Endothelial cell of umbilical vein (primary cell): ENCODE data around the gene MED12L. TPM values are rescaled to one million over a fixed set of nuclear protein-coding genes. Genes with fewer than 3 reads are reported as not detected.

Source experiments
- BruUV-seq: library from RNA; stranded (reverse); fragments of 400-500 nt; replicated peaks from 2 replicates; lab custom pipeline; 2021; lab: Mats Ljungman, UMichigan
- CTCF ChIA-PET: fragments of 300-600, 350-600 bp; sonication (Branson Sonifier 250); formaldehyde crosslinking; loops from one replicate; lab custom pipeline; 2021; ENCODE audit warnings: antibody characterized with exemption, inconsistent platforms; lab: Charles Lee
- POLR2A ChIA-PET: fragments of 300-600, 350-600 bp; sonication (Branson Sonifier 250); formaldehyde crosslinking; loops from one replicate; lab custom pipeline; 2021; ENCODE audit warnings: antibody characterized with exemption, inconsistent platforms; lab: Charles Lee
- DNase-seq: peaks from one replicate; pipeline ENCODE4 v3.0.0-alpha.2; 2011; ENCODE audit warnings: low read depth, low spot score
- FAIRE-seq: peaks from 2 replicates; lab custom pipeline; 2011; peaks lifted over from hg19 to GRCh38; lab: Jason Lieb, UNC
- H2AFZ ChIP-seq: 2 replicates; pipeline ENCODE4 v1.6.0; 2012; ENCODE audit warnings: low read depth, low read length, control low read depth, inconsistent platforms
- H3K27ac ChIP-seq: 2 replicates; pipeline ENCODE4 v1.5.1; 2011; ENCODE audit warnings: low read depth, mild to moderate bottlenecking, control low read depth, low read length, moderate library complexity; ENCODE audit not compliant: insufficient read depth
- H3K27me3 ChIP-seq, 2 experiments: 2 replicates each; pipeline versions ENCODE4 v1.6.0 to v1.6.1; 2011; ENCODE audit warnings: low read length in 2 of 2, mixed read lengths in 1 of 2; ENCODE audit not compliant: control insufficient read depth in 2 of 2, insufficient read depth in 2 of 2
- H3K36me3 ChIP-seq, 2 experiments: 2 replicates in 1 of 2; 3 replicates in 1 of 2; pipeline ENCODE4 v1.5.1; 2011; ENCODE audit warnings: low read length in 2 of 2, mild to moderate bottlenecking in 1 of 2, moderate library complexity in 1 of 2; ENCODE audit not compliant: control insufficient read depth in 2 of 2, insufficient read depth in 2 of 2; ENCODE audit errors: extremely low read depth in 1 of 2
- H3K4me1 ChIP-seq: 3 replicates; pipeline ENCODE4 v1.5.1; 2011; ENCODE audit warnings: mild to moderate bottlenecking, low read length; ENCODE audit not compliant: control insufficient read depth, insufficient read depth; ENCODE audit errors: extremely low read depth
- H3K4me2 ChIP-seq: 2 replicates; pipeline ENCODE4 v1.6.1; 2011; ENCODE audit warnings: low read length, control low read depth, mixed read lengths; ENCODE audit not compliant: insufficient read depth
- H3K4me3 ChIP-seq, 3 experiments: fragments of 200-600 bp in 1 of 3; sonication (generic), shearing (Covaris generic) in 1 of 3; replicated peaks in 1 of 3; 2 replicates each; pipeline ENCODE4 v1.5.1; 2011 to 2016; ENCODE audit warnings: control low read depth in 3 of 3, low read length in 3 of 3, mild to moderate bottlenecking in 2 of 3, inconsistent platforms in 1 of 3, low read depth in 1 of 3, moderate library complexity in 1 of 3; ENCODE audit not compliant: insufficient read depth in 1 of 3
- H3K79me2 ChIP-seq: 2 replicates; pipeline ENCODE4 v1.6.0; 2012; ENCODE audit warnings: low read length, inconsistent platforms; ENCODE audit not compliant: control insufficient read depth, insufficient read depth
- H3K9ac ChIP-seq: replicated peaks from 2 replicates; pipeline ENCODE3; 2011; ENCODE audit warnings: low read length, control low read depth; ENCODE audit not compliant: insufficient read depth; ENCODE audit errors: extremely low read depth
- H3K9me1 ChIP-seq: replicated peaks from 3 replicates; pipeline ENCODE4 v1.6.0; 2011; ENCODE audit warnings: mild to moderate bottlenecking, low read length; ENCODE audit not compliant: control insufficient read depth, insufficient read depth; ENCODE audit errors: extremely low read depth
- H3K9me3 ChIP-seq: replicated peaks from 2 replicates; pipeline ENCODE4 v1.5.1; 2012; ENCODE audit warnings: low read length, inconsistent platforms; ENCODE audit not compliant: control insufficient read depth, insufficient read depth
- H4K20me1 ChIP-seq: replicated peaks from 2 replicates; pipeline ENCODE3; 2011; ENCODE audit warnings: mild to moderate bottlenecking, low read length; ENCODE audit not compliant: control insufficient read depth, insufficient read depth; ENCODE audit errors: extremely low read depth
- CTCF ChIP-seq, 2 donors: IDR thresholded peaks; 1 replicate in 1 of 2; 2 replicates in 1 of 2; pipeline ENCODE4 v1.5.1; 2011; ENCODE audit warnings: low read length in 2 of 2, mild to moderate bottlenecking in 2 of 2, moderate library complexity in 2 of 2, control low read depth in 1 of 2, inconsistent platforms in 1 of 2, low read depth in 1 of 2; ENCODE audit not compliant: insufficient read depth in 1 of 2; ENCODE audit errors: extremely low read depth in 1 of 2
- EZH2 ChIP-seq: IDR thresholded peaks from 2 replicates; pipeline ENCODE4 v1.6.1; 2012; ENCODE audit warnings: borderline replicate concordance, low read depth, mild to moderate bottlenecking, moderate library complexity, low read length, inconsistent platforms; ENCODE audit not compliant: severe bottlenecking
- FOS ChIP-seq: IDR thresholded peaks from 2 replicates; pipeline ENCODE4 v1.6.1; 2011; ENCODE audit warnings: mild to moderate bottlenecking, low read length, moderate library complexity, borderline replicate concordance; ENCODE audit not compliant: insufficient read depth
- GATA2 ChIP-seq: IDR thresholded peaks from 2 replicates; pipeline ENCODE4 v1.7.0; 2011; ENCODE audit warnings: low read depth, mild to moderate bottlenecking, moderate library complexity, mixed read lengths, low read length; ENCODE audit not compliant: insufficient read length, insufficient read depth
- JUN ChIP-seq: IDR thresholded peaks from 2 replicates; pipeline ENCODE4 v1.6.1; 2011; ENCODE audit warnings: borderline replicate concordance, low read depth; ENCODE audit not compliant: insufficient read length, insufficient read depth
- MYC ChIP-seq: IDR thresholded peaks from one replicate; pipeline ENCODE4 v1.6.1; 2011; ENCODE audit warnings: mild to moderate bottlenecking, low read depth, low read length
- POLR2A ChIP-seq: IDR thresholded peaks from 2 replicates; pipeline ENCODE4 v1.6.1; 2012; ENCODE audit warnings: low read depth, mild to moderate bottlenecking, control low read depth, low read length
- POLR2AphosphoS5 ChIP-seq: IDR thresholded peaks from 2 replicates; pipeline ENCODE4 v1.6.1; 2012; ENCODE audit warnings: low read depth, mild to moderate bottlenecking, control low read depth, low read length, moderate library complexity; ENCODE audit not compliant: insufficient read depth
- dilution Hi-C: fragments of 300-500 bp; cut with MboI; formaldehyde crosslinking; loops from one replicate; pipeline ENCODE4 v1.15.0; 2019; ENCODE audit warnings: low sequenced_read_pairs; ENCODE audit not compliant: extremely low pct_ligation_motif_present
- intact Hi-C: fragments of 100-400 bp; cut with micrococcal nuclease; formaldehyde crosslinking; loops from one replicate; pipeline ENCODE4 v1.10.0; 2022
- polyA plus RNA-seq, 4 experiments: library from polyadenylated mRNA; depleted of rRNA in 3 of 4; stranded (reverse) in 3 of 4; unstranded in 1 of 4; fragments of >200 nt; gene quantifications; 2 replicates each; pipeline versions ENCODE4 v1.2.1 to v1.2.3, GENCODE V29; 2011 to 2012; ENCODE audit warnings: missing spikeins in 1 of 4
- total RNA-seq: library from RNA; stranded (reverse); gene quantifications from 2 replicates; pipeline ENCODE4 v1.2.3, GENCODE V29; 2021
- TF ChIP-seq, protein P1 (sequence below): IDR thresholded peaks from 2 replicates; pipeline ENCODE4 v1.6.1; 2011; ENCODE audit not compliant: insufficient read depth, insufficient read length

Gene MED12L
- total and polyA plus RNA-seq, 2 donors (not counting 3 experiments of a cell fraction or from before 2014, with no cell fraction given), result 0.03 to 0.27 TPM

- no peak for FAIRE-seq
- CTCF ChIA-PET, result interaction anchor here (0.9 to 1.1 kb wide), 2 partner anchors 19 to 71 kb away, joined by 3 to 4 read pairs; no protein-coding TSS in a partner anchor
- no peak overlapping the region for H3K4me2 ChIP-seq
Measured at GRCh38 chr3:151346292-151346691, 260.8 kb downstream of the MED12L start.

More at GRCh38 chr3:151346292-151346691, 260.8 kb downstream of the MED12L start:
- H3K4me3 ChIP-seq, result no peak overlapping the region
- H3K36me3 ChIP-seq, result no peaks in the 10 kb centered on the region
- H3K27ac ChIP-seq, result no peak overlapping the region
- H4K20me1 ChIP-seq, result no peaks in the 10 kb centered on the region
- H3K27me3 ChIP-seq, result peaks cover 4 to 8% of the 10 kb centered on the region in 2 experiments
- DNase-seq, result no peak
- dilution Hi-C loops (no loop called here), intact Hi-C loops (no loop called here)
- no TSS peak for BruUV-seq
- no peaks in the 10 kb centered on the region for H3K79me2 ChIP-seq
- POLR2A ChIA-PET, result no interaction called here
- H3K9ac ChIP-seq, result no peak overlapping the region
- H3K4me1 ChIP-seq, result no peaks in the 10 kb centered on the region
- H3K9me1 ChIP-seq, result no peaks in the 10 kb centered on the region
- TF ChIP-seq CTCF (IDR thresholded peaks at IDR 0.05; ENCODE audit: extremely low read depth in 1 of 2, insufficient read depth in 1 of 2, low read depth in 1 of 2, low read length in 2 of 2) (no peak), EZH2 (no peak), FOS (no peak), POLR2AphosphoS5 (no peak), POLR2A (no peak), JUN (no peak), MYC (no peak), GATA2 (no peak)
- TF ChIP-seq, protein P1, sequence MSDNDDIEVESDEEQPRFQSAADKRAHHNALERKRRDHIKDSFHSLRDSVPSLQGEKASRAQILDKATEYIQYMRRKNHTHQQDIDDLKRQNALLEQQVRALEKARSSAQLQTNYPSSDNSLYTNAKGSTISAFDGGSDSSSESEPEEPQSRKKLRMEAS, result no peak
- no peak overlapping the region for H2AFZ ChIP-seq
- no peaks in the 10 kb centered on the region for H3K9me3 ChIP-seq
